Liver (tissue), 9 donors: ENCODE data around the gene ZNF710. TPM values are rescaled to one million over a fixed set of nuclear protein-coding genes. Genes with fewer than 3 reads are reported as not detected.

Source experiments
- DNase-seq: peaks from one replicate; pipeline ENCODE4 v3.0.0-alpha.2; 2017; ENCODE audit warnings: low spot score
- H3K27ac ChIP-seq, 2 donors: one replicate each; pipeline ENCODE4 v1.7.0; 2013; ENCODE audit warnings: inconsistent platforms in 2 of 2, low read length in 2 of 2, control low read depth in 1 of 2, low read depth in 1 of 2, mild to moderate bottlenecking in 1 of 2
- H3K27me3 ChIP-seq, 4 donors: one replicate each; pipeline versions ENCODE4 v1.6.1 to v1.7.0; 2013; ENCODE audit warnings: low read length in 3 of 4, inconsistent platforms in 1 of 4, mild to moderate bottlenecking in 1 of 4, moderate library complexity in 1 of 4; ENCODE audit not compliant: control insufficient read depth in 4 of 4, insufficient read depth in 4 of 4
- H3K36me3 ChIP-seq, 4 donors: one replicate each; pipeline versions ENCODE4 v1.6.1 to v1.7.0; 2013; ENCODE audit warnings: low read length in 3 of 4, mild to moderate bottlenecking in 3 of 4, low read depth in 1 of 4, moderate library complexity in 1 of 4; ENCODE audit not compliant: control insufficient read depth in 4 of 4, insufficient read depth in 3 of 4
- H3K4me1 ChIP-seq, 4 donors: one replicate each; pipeline versions ENCODE4 v1.6.1 to v1.7.0; 2013; ENCODE audit warnings: low read length in 3 of 4, mild to moderate bottlenecking in 3 of 4, moderate library complexity in 1 of 4; ENCODE audit not compliant: control insufficient read depth in 4 of 4, insufficient read depth in 4 of 4
- H3K4me3 ChIP-seq, 3 donors: one replicate each; pipeline versions ENCODE4 v1.6.1 to v1.7.0; 2013; ENCODE audit warnings: low read length in 3 of 3, control low read depth in 1 of 3, low read depth in 1 of 3, mild to moderate bottlenecking in 1 of 3
- H3K9ac ChIP-seq, 2 donors: one replicate each; pipeline ENCODE4 v1.7.0; 2013; ENCODE audit warnings: low read length in 2 of 2, mild to moderate bottlenecking in 2 of 2, moderate library complexity in 2 of 2, control low read depth in 1 of 2, low read depth in 1 of 2
- H3K9me3 ChIP-seq, 4 donors: one replicate each; pipeline versions ENCODE4 v1.6.1 to v1.7.0; 2013; ENCODE audit warnings: low read length in 3 of 4; ENCODE audit not compliant: control insufficient read depth in 4 of 4
- EGR1 ChIP-seq, 2 donors: IDR thresholded peaks; 2 replicates each; pipeline ENCODE4 v1.6.1; 2016 to 2018; ENCODE audit warnings: antibody characterized with exemption in 2 of 2, low read depth in 2 of 2
- FOXA1 ChIP-seq: IDR thresholded peaks from 2 replicates; pipeline ENCODE4 v1.6.1; 2016; ENCODE audit warnings: antibody characterized with exemption
- FOXA2 ChIP-seq: IDR thresholded peaks from 2 replicates; pipeline ENCODE4 v1.6.1; 2016; ENCODE audit warnings: antibody characterized with exemption
- GABPA ChIP-seq, 2 donors: IDR thresholded peaks in 1 of 2; conservative IDR thresholded peaks in 1 of 2; 2 replicates each; pipeline ENCODE4 v1.6.1; 2016; ENCODE audit warnings: antibody characterized with exemption in 2 of 2, mild to moderate bottlenecking in 1 of 2, moderate library complexity in 1 of 2
- HNF4A ChIP-seq, 2 donors: conservative IDR thresholded peaks; 2 replicates each; pipeline ENCODE4 v1.6.1; 2016; ENCODE audit warnings: antibody characterized with exemption in 2 of 2, mild to moderate bottlenecking in 2 of 2
- HNF4G ChIP-seq: IDR thresholded peaks from 2 replicates; pipeline ENCODE4 v1.6.1; 2016; ENCODE audit warnings: antibody characterized with exemption
- JUND ChIP-seq, 2 donors: IDR thresholded peaks; 2 replicates each; pipeline ENCODE4 v1.6.1; 2016; ENCODE audit warnings: antibody characterized with exemption in 2 of 2
- NR2F2 ChIP-seq: IDR thresholded peaks from 2 replicates; pipeline ENCODE4 v1.6.1; 2016; ENCODE audit warnings: antibody characterized with exemption
- RAD21 ChIP-seq, 2 donors: IDR thresholded peaks; 2 replicates each; pipeline ENCODE4 v1.6.1; 2016; ENCODE audit warnings: antibody characterized with exemption in 2 of 2, mild to moderate bottlenecking in 2 of 2
- RXRA ChIP-seq, 2 donors: IDR thresholded peaks; 2 replicates each; pipeline ENCODE4 v1.6.1; 2017 to 2018; ENCODE audit warnings: antibody characterized with exemption in 2 of 2, mild to moderate bottlenecking in 1 of 2
- SP1 ChIP-seq: IDR thresholded peaks from 2 replicates; pipeline ENCODE4 v1.6.1; 2018; ENCODE audit warnings: antibody characterized with exemption, mild to moderate bottlenecking
- TAF1 ChIP-seq: conservative IDR thresholded peaks from 2 replicates; pipeline ENCODE4 v1.6.1; 2016; ENCODE audit warnings: antibody characterized with exemption, mild to moderate bottlenecking
- YY1 ChIP-seq: IDR thresholded peaks from 2 replicates; pipeline ENCODE4 v1.6.1; 2016; ENCODE audit warnings: antibody characterized with exemption, mild to moderate bottlenecking
- WGBS: extraction: QIAGEN DNeasy Blood & Tissue Kit; methylation state at CpG from one replicate; pipeline ENCODE4 v1.1.7; 2013; 5-methylcytosine and 5-hydroxymethylcytosine counted together
- polyA plus RNA-seq, 2 donors: library from polyadenylated mRNA; stranded (reverse) in 1 of 2; unstranded in 1 of 2; fragments of 200-250 nt in 1 of 2; fragments of >200 nt in 1 of 2; fragmentation: Nextera tagmentation in 1 of 2; extraction: Ambion mirVana in 1 of 2; gene quantifications; one replicate each; pipeline versions ENCODE4 v1.2.1 to v1.2.3, GENCODE V29; 2013 to 2015
- total RNA-seq, 2 donors: library from RNA; depleted of rRNA; stranded (reverse); fragments of >200 nt; gene quantifications; one replicate each; pipeline ENCODE4 v1.2.3, GENCODE V29; 2014
- TF ChIP-seq, protein P1 (sequence below): IDR thresholded peaks from 2 replicates; pipeline ENCODE4 v1.6.1; 2016; ENCODE audit warnings: antibody characterized with exemption
- TF ChIP-seq, protein P2 (sequence below): IDR thresholded peaks from 2 replicates; pipeline ENCODE4 v1.6.1; 2016; ENCODE audit warnings: antibody characterized with exemption
- TF ChIP-seq, protein P3 (sequence below): IDR thresholded peaks from 2 replicates; pipeline ENCODE4 v1.6.1; 2016; ENCODE audit warnings: antibody characterized with exemption, mild to moderate bottlenecking
- TF ChIP-seq, protein P4 (sequence below): fragments of 150-350 bp; IDR thresholded peaks from 2 replicates; pipeline ENCODE4 v1.5.1; 2017; ENCODE audit warnings: improper control_type of control experiment, low read depth, low read length; ENCODE audit not compliant: missing input control
- TF ChIP-seq, protein P5 (sequence below): IDR thresholded peaks from 2 replicates; pipeline ENCODE4 v1.6.1; 2016; ENCODE audit warnings: antibody characterized with exemption
- donor health status: healthy.
- donor health status: healthy.
- donor health status: healthy.
- donor health status: healthy.
- donor health status: healthy.

Gene ZNF710
- total and polyA plus RNA-seq, 4 donors = 1.9 to 15.3 (median 5.4) TPM

DNA sequence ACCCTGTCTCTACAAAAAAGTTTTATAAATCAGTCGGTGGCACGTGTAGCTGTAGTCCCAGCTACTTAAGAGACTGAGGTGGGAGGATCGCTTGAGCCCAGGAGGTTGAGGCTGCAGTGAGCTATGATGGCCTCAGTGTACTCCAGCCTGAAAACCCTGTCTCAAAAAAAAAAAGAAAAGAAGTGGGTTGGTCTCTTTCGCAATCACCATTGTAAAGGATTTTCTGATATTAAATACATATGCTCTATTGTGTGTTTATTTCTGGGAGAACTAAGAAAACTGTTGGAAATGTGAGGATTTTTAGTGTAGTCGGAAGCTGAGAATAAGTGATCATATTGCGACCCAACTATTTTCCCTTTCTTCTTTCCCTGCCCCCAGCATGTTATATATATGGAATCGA, 7.5 kb downstream of the ZNF710 start:
- Histone ChIP-seq H3K9me3 (peaks cover 0 to 3% (median 1%) of the 10 kb centered on the region in 4 donors), H3K27me3 (no peaks in the 10 kb centered on the region), H3K36me3 (no peaks in the 10 kb centered on the region), H3K9ac (no peak overlapping the region), H3K4me1 (peaks cover 2 to 36% (median 16%) of the 10 kb centered on the region in 4 donors), H3K4me3 (no peak overlapping the region), H3K27ac (no peak overlapping the region)
- 96% methylated on average over 7 of the region's 7 CpGs for WGBS
- TF ChIP-seq GABPA (IDR thresholded peaks at IDR 0.05 in 1 of 2, conservative IDR thresholded peaks at IDR 0.05 in 1 of 2) (no peak), FOXA1 (no peak), JUND (IDR thresholded peaks at IDR 0.05) (no peak), SP1 (no peak), EGR1 (IDR thresholded peaks at IDR 0.05; ENCODE audit: low read depth in 2 of 2) (no peak), NR2F2 (no peak), TAF1 (no peak), YY1 (no peak)
- TF ChIP-seq, protein P1, sequence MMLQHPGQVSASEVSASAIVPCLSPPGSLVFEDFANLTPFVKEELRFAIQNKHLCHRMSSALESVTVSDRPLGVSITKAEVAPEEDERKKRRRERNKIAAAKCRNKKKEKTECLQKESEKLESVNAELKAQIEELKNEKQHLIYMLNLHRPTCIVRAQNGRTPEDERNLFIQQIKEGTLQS = no peak
- no peak for DNase-seq

DNA sequence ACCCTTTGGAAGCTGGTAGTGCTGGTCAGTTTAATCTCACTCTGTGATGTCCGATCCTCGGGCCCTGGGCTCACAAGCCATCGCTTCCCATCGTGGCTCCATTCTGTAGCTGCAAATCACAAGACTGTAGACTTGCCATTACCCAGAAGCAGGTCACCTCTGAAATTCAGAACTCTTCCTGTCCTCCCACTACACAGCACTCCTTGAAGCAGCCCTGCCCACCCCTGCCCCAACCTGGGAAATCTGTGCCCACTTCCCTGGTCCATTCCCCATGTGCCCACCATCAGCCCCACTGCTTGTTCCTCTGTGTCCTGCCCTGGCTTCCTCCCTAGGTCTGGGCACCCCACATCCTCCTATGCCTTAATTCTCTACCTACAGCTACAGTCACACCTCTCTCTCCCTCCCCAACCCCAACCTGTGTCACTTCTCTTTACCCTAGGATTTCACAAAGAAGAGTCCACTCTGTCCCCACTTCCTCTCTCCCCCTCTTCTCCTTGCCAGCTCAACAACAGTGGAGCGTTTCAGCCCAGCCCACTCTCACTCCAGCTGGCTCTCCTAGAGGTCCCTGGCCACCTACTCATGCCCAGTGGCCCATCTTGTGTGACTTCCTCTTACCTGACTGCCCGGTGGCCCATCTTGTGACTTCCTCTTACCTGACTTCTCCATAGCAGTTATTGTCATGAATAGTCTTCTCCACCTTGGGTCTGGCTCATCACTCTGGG, 8.3 kb downstream of the ZNF710 start:
- TF ChIP-seq FOXA2 (no peak), SP1 (no peak), TAF1 (no peak), HNF4G (no peak), GABPA (IDR thresholded peaks at IDR 0.05 in 1 of 2, conservative IDR thresholded peaks at IDR 0.05 in 1 of 2) (no peak), FOXA1 (no peak), RAD21 (IDR thresholded peaks at IDR 0.05) (no peak), EGR1 (IDR thresholded peaks at IDR 0.05; ENCODE audit: low read depth in 2 of 2) (no peak), JUND (IDR thresholded peaks at IDR 0.05) (no peak), NR2F2 (no peak), HNF4A (conservative IDR thresholded peaks at IDR 0.05) (no peak), RXRA (IDR thresholded peaks at IDR 0.05) (no peak), YY1 (no peak)
- TF ChIP-seq, protein P2, sequence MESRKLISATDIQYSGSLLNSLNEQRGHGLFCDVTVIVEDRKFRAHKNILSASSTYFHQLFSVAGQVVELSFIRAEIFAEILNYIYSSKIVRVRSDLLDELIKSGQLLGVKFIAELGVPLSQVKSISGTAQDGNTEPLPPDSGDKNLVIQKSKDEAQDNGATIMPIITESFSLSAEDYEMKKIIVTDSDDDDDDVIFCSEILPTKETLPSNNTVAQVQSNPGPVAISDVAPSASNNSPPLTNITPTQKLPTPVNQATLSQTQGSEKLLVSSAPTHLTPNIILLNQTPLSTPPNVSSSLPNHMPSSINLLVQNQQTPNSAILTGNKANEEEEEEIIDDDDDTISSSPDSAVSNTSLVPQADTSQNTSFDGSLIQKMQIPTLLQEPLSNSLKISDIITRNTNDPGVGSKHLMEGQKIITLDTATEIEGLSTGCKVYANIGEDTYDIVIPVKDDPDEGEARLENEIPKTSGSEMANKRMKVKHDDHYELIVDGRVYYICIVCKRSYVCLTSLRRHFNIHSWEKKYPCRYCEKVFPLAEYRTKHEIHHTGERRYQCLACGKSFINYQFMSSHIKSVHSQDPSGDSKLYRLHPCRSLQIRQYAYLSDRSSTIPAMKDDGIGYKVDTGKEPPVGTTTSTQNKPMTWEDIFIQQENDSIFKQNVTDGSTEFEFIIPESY = no peak
- TF ChIP-seq, protein P3, sequence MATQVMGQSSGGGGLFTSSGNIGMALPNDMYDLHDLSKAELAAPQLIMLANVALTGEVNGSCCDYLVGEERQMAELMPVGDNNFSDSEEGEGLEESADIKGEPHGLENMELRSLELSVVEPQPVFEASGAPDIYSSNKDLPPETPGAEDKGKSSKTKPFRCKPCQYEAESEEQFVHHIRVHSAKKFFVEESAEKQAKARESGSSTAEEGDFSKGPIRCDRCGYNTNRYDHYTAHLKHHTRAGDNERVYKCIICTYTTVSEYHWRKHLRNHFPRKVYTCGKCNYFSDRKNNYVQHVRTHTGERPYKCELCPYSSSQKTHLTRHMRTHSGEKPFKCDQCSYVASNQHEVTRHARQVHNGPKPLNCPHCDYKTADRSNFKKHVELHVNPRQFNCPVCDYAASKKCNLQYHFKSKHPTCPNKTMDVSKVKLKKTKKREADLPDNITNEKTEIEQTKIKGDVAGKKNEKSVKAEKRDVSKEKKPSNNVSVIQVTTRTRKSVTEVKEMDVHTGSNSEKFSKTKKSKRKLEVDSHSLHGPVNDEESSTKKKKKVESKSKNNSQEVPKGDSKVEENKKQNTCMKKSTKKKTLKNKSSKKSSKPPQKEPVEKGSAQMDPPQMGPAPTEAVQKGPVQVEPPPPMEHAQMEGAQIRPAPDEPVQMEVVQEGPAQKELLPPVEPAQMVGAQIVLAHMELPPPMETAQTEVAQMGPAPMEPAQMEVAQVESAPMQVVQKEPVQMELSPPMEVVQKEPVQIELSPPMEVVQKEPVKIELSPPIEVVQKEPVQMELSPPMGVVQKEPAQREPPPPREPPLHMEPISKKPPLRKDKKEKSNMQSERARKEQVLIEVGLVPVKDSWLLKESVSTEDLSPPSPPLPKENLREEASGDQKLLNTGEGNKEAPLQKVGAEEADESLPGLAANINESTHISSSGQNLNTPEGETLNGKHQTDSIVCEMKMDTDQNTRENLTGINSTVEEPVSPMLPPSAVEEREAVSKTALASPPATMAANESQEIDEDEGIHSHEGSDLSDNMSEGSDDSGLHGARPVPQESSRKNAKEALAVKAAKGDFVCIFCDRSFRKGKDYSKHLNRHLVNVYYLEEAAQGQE = no peak
- TF ChIP-seq, protein P4, sequence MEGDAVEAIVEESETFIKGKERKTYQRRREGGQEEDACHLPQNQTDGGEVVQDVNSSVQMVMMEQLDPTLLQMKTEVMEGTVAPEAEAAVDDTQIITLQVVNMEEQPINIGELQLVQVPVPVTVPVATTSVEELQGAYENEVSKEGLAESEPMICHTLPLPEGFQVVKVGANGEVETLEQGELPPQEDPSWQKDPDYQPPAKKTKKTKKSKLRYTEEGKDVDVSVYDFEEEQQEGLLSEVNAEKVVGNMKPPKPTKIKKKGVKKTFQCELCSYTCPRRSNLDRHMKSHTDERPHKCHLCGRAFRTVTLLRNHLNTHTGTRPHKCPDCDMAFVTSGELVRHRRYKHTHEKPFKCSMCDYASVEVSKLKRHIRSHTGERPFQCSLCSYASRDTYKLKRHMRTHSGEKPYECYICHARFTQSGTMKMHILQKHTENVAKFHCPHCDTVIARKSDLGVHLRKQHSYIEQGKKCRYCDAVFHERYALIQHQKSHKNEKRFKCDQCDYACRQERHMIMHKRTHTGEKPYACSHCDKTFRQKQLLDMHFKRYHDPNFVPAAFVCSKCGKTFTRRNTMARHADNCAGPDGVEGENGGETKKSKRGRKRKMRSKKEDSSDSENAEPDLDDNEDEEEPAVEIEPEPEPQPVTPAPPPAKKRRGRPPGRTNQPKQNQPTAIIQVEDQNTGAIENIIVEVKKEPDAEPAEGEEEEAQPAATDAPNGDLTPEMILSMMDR = no peak
- TF ChIP-seq, protein P5, sequence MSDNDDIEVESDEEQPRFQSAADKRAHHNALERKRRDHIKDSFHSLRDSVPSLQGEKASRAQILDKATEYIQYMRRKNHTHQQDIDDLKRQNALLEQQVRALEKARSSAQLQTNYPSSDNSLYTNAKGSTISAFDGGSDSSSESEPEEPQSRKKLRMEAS = no peak
- TF ChIP-seq, protein P1 = no peak
- Histone ChIP-seq H3K27me3 (no peaks in the 10 kb centered on the region), H3K4me1 (peaks cover 2 to 35% (median 16%) of the 10 kb centered on the region in 4 donors), H3K4me3 (no peak overlapping the region), H3K36me3 (no peaks in the 10 kb centered on the region), H3K9ac (no peak overlapping the region), H3K9me3 (peaks cover 0 to 3% (median 1%) of the 10 kb centered on the region in 4 donors), H3K27ac (peak overlapping the region in 1 of 2 donors; percentile 10)
- 89% methylated on average over 6 of the region's 6 CpGs for WGBS
- DNase-seq = no peak
